H1 (cell line): ENCODE data around the gene RPS6KC1. TPM values are rescaled to one million over a fixed set of nuclear protein-coding genes. Genes with fewer than 3 reads are reported as not detected.
A peak's percentile ranks its signal among the peaks of the same experiment; 100 is the strongest.

Source experiments
- CTCF ChIA-PET: fragments of 300-600 bp; sonication (Branson Sonifier 250); formaldehyde crosslinking; loops from one replicate; lab custom pipeline; 2021; ENCODE audit not compliant: partially characterized antibody; lab: Charles Lee
- POLR2A ChIA-PET: fragments of 300-600 bp; sonication (Branson Sonifier 250); formaldehyde crosslinking; loops from one replicate; lab custom pipeline; 2021; ENCODE audit warnings: inconsistent platforms; ENCODE audit not compliant: partially characterized antibody; lab: Charles Lee
- DNase-seq, 2 experiments: peaks; one replicate each; pipeline versions ENCODE4 v3.0.0 to v3.0.0-alpha.2; 2010 to 2022; ENCODE audit warnings: low spot score in 2 of 2, low read depth in 1 of 2, mixed read lengths in 1 of 2
- FAIRE-seq: peaks from 2 replicates; lab custom pipeline; 2011; peaks lifted over from hg19 to GRCh38; lab: Jason Lieb, UNC
- H2AFZ ChIP-seq: 2 replicates; pipeline ENCODE4 v1.8.1; 2012; ENCODE audit warnings: low read length, inconsistent platforms
- H2AK5ac ChIP-seq: 2 replicates; pipeline ENCODE4 v1.6.1; 2013; ENCODE audit warnings: low read depth, low read length
- H2BK120ac ChIP-seq: replicated peaks from 2 replicates; pipeline ENCODE3; 2013; ENCODE audit warnings: low read depth, low read length, inconsistent platforms
- H2BK12ac ChIP-seq: 2 replicates; pipeline ENCODE4 v1.6.1; 2013; ENCODE audit warnings: low read depth, low read length
- H2BK15ac ChIP-seq: 2 replicates; pipeline ENCODE4 v1.6.1; 2013; ENCODE audit warnings: low read length
- H2BK20ac ChIP-seq: 2 replicates; pipeline ENCODE4 v1.6.1; 2013; ENCODE audit warnings: low read length
- H2BK5ac ChIP-seq: 2 replicates; pipeline ENCODE4 v1.6.1; 2013; ENCODE audit warnings: low read depth, low read length
- H3K14ac ChIP-seq: 2 replicates; pipeline ENCODE4 v1.6.1; 2013; ENCODE audit warnings: inconsistent platforms; ENCODE audit not compliant: insufficient read length
- H3K18ac ChIP-seq: 2 replicates; pipeline ENCODE4 v1.6.1; 2013; ENCODE audit warnings: low read length; ENCODE audit errors: extremely low read depth
- H3K23ac ChIP-seq: 2 replicates; pipeline ENCODE4 v1.6.1; 2013; ENCODE audit warnings: inconsistent platforms; ENCODE audit not compliant: insufficient read length
- H3K23me2 ChIP-seq: 2 replicates; pipeline ENCODE4 v1.6.1; 2013; ENCODE audit warnings: low read depth, low read length
- H3K27ac ChIP-seq: 2 replicates; pipeline ENCODE4 v1.6.1; 2011; ENCODE audit warnings: low read depth, low read length, inconsistent platforms
- H3K27me3 ChIP-seq, 4 experiments: replicated peaks in 1 of 4; 1 replicate in 1 of 4; 2 replicates in 3 of 4; pipeline versions ENCODE4 v1.6.1 to v1.8.1; 2011 to 2013; ENCODE audit warnings: low read length in 3 of 4, mild to moderate bottlenecking in 3 of 4, inconsistent platforms in 2 of 4, mixed read lengths in 2 of 4, moderate library complexity in 1 of 4; ENCODE audit not compliant: control insufficient read depth in 3 of 4, insufficient read depth in 3 of 4; ENCODE audit errors: extremely low read depth in 1 of 4
- H3K36me3 ChIP-seq, 4 experiments: 2 replicates each; pipeline versions ENCODE4 v1.6.1 to v1.8.1; 2011 to 2013; ENCODE audit warnings: mild to moderate bottlenecking in 4 of 4, low read length in 3 of 4, moderate library complexity in 2 of 4, control low read depth in 1 of 4, inconsistent platforms in 1 of 4; ENCODE audit not compliant: insufficient read depth in 4 of 4, control insufficient read depth in 2 of 4
- H3K4ac ChIP-seq: replicated peaks from 2 replicates; pipeline ENCODE3; 2013; ENCODE audit warnings: low read length, low read depth, mixed read lengths, inconsistent platforms; ENCODE audit not compliant: insufficient read length
- H3K4me1 ChIP-seq, 4 experiments: replicated peaks in 1 of 4; 1 replicate in 1 of 4; 2 replicates in 3 of 4; pipeline versions ENCODE4 v1.6.1 to v1.8.1; 2011 to 2013; ENCODE audit warnings: low read length in 3 of 4, inconsistent platforms in 2 of 4, mixed read lengths in 1 of 4; ENCODE audit not compliant: insufficient read depth in 4 of 4, control insufficient read depth in 3 of 4
- H3K4me2 ChIP-seq, 2 experiments: 2 replicates each; pipeline versions ENCODE4 v1.6.1 to v1.8.1; 2011 to 2013; ENCODE audit warnings: low read depth in 2 of 2, low read length in 2 of 2, control low read depth in 1 of 2, inconsistent platforms in 1 of 2, mild to moderate bottlenecking in 1 of 2; ENCODE audit not compliant: insufficient read depth in 1 of 2
- H3K4me3 ChIP-seq, 4 experiments: fragments of 200-600, 300-600 bp in 1 of 4; sonication (generic), shearing (Covaris generic), sonication (Bioruptor Twin) in 1 of 4; 2 replicates each; pipeline versions ENCODE4 v1.5.1 to v1.8.1; 2011 to 2016; ENCODE audit warnings: low read length in 4 of 4, low read depth in 3 of 4, control low read depth in 2 of 4, inconsistent platforms in 2 of 4, mild to moderate bottlenecking in 2 of 4, mixed read lengths in 1 of 4, moderate library complexity in 1 of 4; ENCODE audit not compliant: insufficient read depth in 2 of 4; ENCODE audit errors: extremely low read depth in 1 of 4
- H3K56ac ChIP-seq: replicated peaks from 2 replicates; pipeline ENCODE3; 2013; ENCODE audit warnings: low read depth, mild to moderate bottlenecking, mixed read lengths, low read length, inconsistent platforms; ENCODE audit not compliant: insufficient read length
- H3K79me1 ChIP-seq: 2 replicates; pipeline ENCODE4 v1.6.1; 2013; ENCODE audit warnings: low read depth, low read length, control low read depth
- H3K79me2 ChIP-seq, 2 experiments: 2 replicates each; pipeline versions ENCODE4 v1.6.1 to v1.8.1; 2012 to 2013; ENCODE audit warnings: low read length in 2 of 2, mild to moderate bottlenecking in 2 of 2, inconsistent platforms in 1 of 2; ENCODE audit not compliant: insufficient read depth in 2 of 2, control insufficient read depth in 1 of 2
- H3K9ac ChIP-seq, 4 experiments: replicated peaks in 1 of 4; 1 replicate in 1 of 4; 2 replicates in 3 of 4; pipeline versions ENCODE4 v1.6.1 to v1.8.1; 2011 to 2013; ENCODE audit warnings: low read depth in 3 of 4, low read length in 3 of 4, control low read depth in 2 of 4, mild to moderate bottlenecking in 2 of 4, moderate library complexity in 2 of 4, inconsistent platforms in 1 of 4; ENCODE audit errors: extremely low read depth in 1 of 4
- H3K9me3 ChIP-seq, 2 experiments: 2 replicates each; pipeline versions ENCODE4 v1.6.1 to v1.8.1; 2012 to 2013; ENCODE audit warnings: mild to moderate bottlenecking in 2 of 2, moderate library complexity in 2 of 2, control low read depth in 1 of 2, inconsistent platforms in 1 of 2, low read depth in 1 of 2, low read length in 1 of 2, mixed read lengths in 1 of 2; ENCODE audit not compliant: insufficient read depth in 2 of 2
- H4K20me1 ChIP-seq, 2 experiments: replicated peaks in 1 of 2; 2 replicates each; pipeline versions ENCODE3 to v1.8.1; 2011 to 2013; ENCODE audit warnings: inconsistent platforms in 2 of 2, low read length in 2 of 2, mild to moderate bottlenecking in 1 of 2; ENCODE audit not compliant: insufficient read depth in 2 of 2, control insufficient read depth in 1 of 2
- H4K5ac ChIP-seq: 2 replicates; pipeline ENCODE4 v1.6.1; 2013; ENCODE audit warnings: low read length, low read depth, mixed read lengths, inconsistent platforms; ENCODE audit not compliant: insufficient read length
- H4K8ac ChIP-seq: 2 replicates; pipeline ENCODE4 v1.8.0; 2013; ENCODE audit warnings: mild to moderate bottlenecking, moderate library complexity, low read length, inconsistent platforms; ENCODE audit not compliant: insufficient read depth; ENCODE audit errors: extremely low read depth
- H4K91ac ChIP-seq: replicated peaks from 2 replicates; pipeline ENCODE3; 2013; ENCODE audit warnings: low read length, mixed read lengths, inconsistent platforms; ENCODE audit not compliant: insufficient read length
- CHD1 ChIP-seq: IDR thresholded peaks from 2 replicates; pipeline ENCODE4 v1.6.1; 2012; ENCODE audit warnings: low read depth, low read length, improper control_type of control experiment
- EZH2 ChIP-seq: fragments of 200-600 bp; sonication (generic); IDR thresholded peaks from 2 replicates; pipeline ENCODE4 v1.7.1; 2012; ENCODE audit warnings: low read depth, mild to moderate bottlenecking, moderate library complexity, low read length, inconsistent platforms; ENCODE audit not compliant: severe bottlenecking
- SP4 ChIP-seq: IDR thresholded peaks from 2 replicates; pipeline ENCODE4 v1.6.1; 2012; ENCODE audit warnings: low read length, inconsistent platforms
- SUZ12 ChIP-seq: fragments of 200-600 bp; sonication (generic); IDR thresholded peaks from 2 replicates; pipeline ENCODE4 v1.6.1; 2012; ENCODE audit warnings: mild to moderate bottlenecking, inconsistent platforms, low read length, moderate library complexity, mixed read lengths
- TBP ChIP-seq: IDR thresholded peaks from 2 replicates; pipeline ENCODE4 v1.6.1; 2011; ENCODE audit warnings: low read depth, low read length, improper control_type of control experiment
- WGBS, 2 experiments: shearing (Covaris generic) in 1 of 2; methylation state at CpG; one replicate each; pipeline versions ENCODE4 v1.1.6 to v1.1.7; 2013 to 2015; ENCODE audit warnings: low lambda C conversion rate in 2 of 2, mixed read lengths in 2 of 2, inconsistent platforms in 1 of 2, low coverage in 1 of 2, missing lambda C conversion rate in 1 of 2; ENCODE audit not compliant: insufficient replicate concordance in 2 of 2, insufficient coverage in 1 of 2, insufficient read length in 1 of 2; ENCODE audit errors: extremely low coverage in 1 of 2, missing lambda C conversion rate in 1 of 2; 5-methylcytosine and 5-hydroxymethylcytosine counted together
- polyA plus RNA-seq, 7 experiments: library from polyadenylated mRNA; depleted of rRNA in 3 of 7; stranded (reverse) in 5 of 7; unstranded in 2 of 7; fragments of >200 nt in 5 of 7; fragments of 200-250 nt in 2 of 7; gene quantifications; 1 replicate in 5 of 7; 2 replicates in 1 of 7; 4 replicates in 1 of 7; pipeline versions ENCODE4 v1.2.1 to v1.2.3, GENCODE V29; 2011 to 2013; ENCODE audit warnings: missing spikeins in 2 of 7, mixed read lengths in 2 of 7
- total RNA-seq: library from RNA; stranded (reverse); fragmentation: NEBNext Ultra II Directional; extraction: Animal tissue kit (Norgen Biotek cat#: 25700); gene quantifications from 2 replicates; pipeline ENCODE4 v1.2.1, GENCODE V29; 2021
- TF ChIP-seq, protein P1 (sequence below): IDR thresholded peaks from 2 replicates; pipeline ENCODE4 v1.6.1; 2011; ENCODE audit warnings: low read length, improper control_type of control experiment

Gene RPS6KC1
- total and polyA plus RNA-seq, 2 of the 8 experiments (the other 6 are each of a cell fraction or from before 2014, with no cell fraction given), result 4.9 to 17.6 TPM

DNA sequence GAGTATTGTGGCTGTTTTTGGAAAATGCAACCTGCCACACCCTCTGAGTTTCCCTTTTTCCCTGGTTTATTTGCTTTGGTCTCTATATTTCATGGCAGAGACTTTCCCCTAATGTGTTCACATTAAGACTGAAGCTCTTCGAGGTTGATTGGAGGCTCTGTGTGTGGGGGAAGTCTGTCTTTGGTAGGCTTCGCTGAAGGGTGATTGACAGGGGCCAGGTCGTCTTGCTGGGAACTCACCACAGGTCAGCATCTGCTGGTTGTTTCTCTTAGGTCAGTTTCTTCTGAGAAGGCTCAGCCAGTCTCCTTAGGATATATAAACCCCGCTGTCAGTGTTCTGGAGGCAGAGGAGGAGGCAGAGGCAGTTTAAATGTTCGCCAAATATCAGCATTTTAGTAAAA lies 249.4 kb downstream of the RPS6KC1 start:
- no peak for TF ChIP-seq TBP
- no peak for TF ChIP-seq SUZ12
- TF ChIP-seq, protein P1, sequence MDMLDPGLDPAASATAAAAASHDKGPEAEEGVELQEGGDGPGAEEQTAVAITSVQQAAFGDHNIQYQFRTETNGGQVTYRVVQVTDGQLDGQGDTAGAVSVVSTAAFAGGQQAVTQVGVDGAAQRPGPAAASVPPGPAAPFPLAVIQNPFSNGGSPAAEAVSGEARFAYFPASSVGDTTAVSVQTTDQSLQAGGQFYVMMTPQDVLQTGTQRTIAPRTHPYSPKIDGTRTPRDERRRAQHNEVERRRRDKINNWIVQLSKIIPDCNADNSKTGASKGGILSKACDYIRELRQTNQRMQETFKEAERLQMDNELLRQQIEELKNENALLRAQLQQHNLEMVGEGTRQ, result no peak
- TF ChIP-seq SP4, result no peak
- no peak for TF ChIP-seq CHD1
- TF ChIP-seq EZH2, result no peak
- H2BK15ac ChIP-seq, result no peak overlapping the region
- H4K5ac ChIP-seq, result no peak overlapping the region
- 0 out of 2 replicates have a peak overlapping the region, but pooled peaks have one; percentile 37 for H2AFZ ChIP-seq
- POLR2A ChIA-PET, result no interaction called here
- no peaks in the 10 kb centered on the region for H3K79me2 ChIP-seq
- H3K27ac ChIP-seq, result no peak overlapping the region
- no peak overlapping the region for H3K23ac ChIP-seq
- H3K23me2 ChIP-seq, result no peaks in the 10 kb centered on the region
- H3K9ac ChIP-seq, result no peak overlapping the region
- CTCF ChIA-PET, result no interaction called here
- 87% methylated on average over 5 of the region's 5 CpGs; no CpG with 5 or more reads in 1 of the 2 experiments for WGBS, 2 experiments
- no peaks in the 10 kb centered on the region for H3K27me3 ChIP-seq
- DNase-seq (no peak), FAIRE-seq (no peak)
- H3K18ac ChIP-seq, result no peak overlapping the region
- H4K91ac ChIP-seq, result no peak overlapping the region
- H2BK12ac ChIP-seq, result no peak overlapping the region
- no peak overlapping the region for H3K4me2 ChIP-seq
- no peak overlapping the region for H3K14ac ChIP-seq
- no peaks in the 10 kb centered on the region for H3K36me3 ChIP-seq
- no peak overlapping the region for H3K4ac ChIP-seq
- no peak overlapping the region for H2BK120ac ChIP-seq
- H4K8ac ChIP-seq, result no peak overlapping the region
- H2BK5ac ChIP-seq, result no peak overlapping the region
- no peak overlapping the region for H2AK5ac ChIP-seq
- no peaks in the 10 kb centered on the region for H4K20me1 ChIP-seq
- peaks cover 3 to 6% (median 5%) of the 10 kb centered on the region in 4 experiments; a peak in 6 of 7 replicates for H3K4me1 ChIP-seq
- no peak overlapping the region for H2BK20ac ChIP-seq
- H3K79me1 ChIP-seq, result no peaks in the 10 kb centered on the region
- H3K4me3 ChIP-seq, result no peak overlapping the region
- no peak overlapping the region for H3K56ac ChIP-seq
- H3K9me3 ChIP-seq, result peaks cover 0 to 3% of the 10 kb centered on the region in 2 experiments; a peak in 1 of 4 replicates
